ENCODE measurements around the gene ASB2. TPM values are rescaled to one million over a fixed set of nuclear protein-coding genes. Genes with fewer than 3 reads are reported as not detected.

The ASB2 gene
- polyA plus RNA-seq, 1 of the 3 experiments (the other 2 are of a cell fraction): 0.15 TPM

GRCh38 chr14:93884950-93885349 is 91.4 kb downstream of the ASB2 start:
- H3K9me3 ChIP-seq: no peaks in the 10 kb centered on the region
- H3K4me3 ChIP-seq (ENCODE audit: low read depth in 2 of 2, low read length in 1 of 2): no peak overlapping the region
- H3K9ac ChIP-seq: no peak overlapping the region
- no peak for DNase-seq
- H2AFZ ChIP-seq (ENCODE audit: low read depth): no peak overlapping the region
- no peaks in the 10 kb centered on the region for H3K27me3 ChIP-seq (ENCODE audit: insufficient read depth)
- H3K4me1 ChIP-seq (ENCODE audit: control insufficient read depth in 1 of 2, insufficient read depth in 2 of 2, low read depth in 1 of 2, low read length in 1 of 2): peaks cover 0 to 5% of the 10 kb centered on the region in 2 experiments; a peak in 1 of 4 replicates
- 29% methylated on average over 1 of the region's 1 CpG for WGBS (ENCODE audit: low lambda C conversion rate)
- ChIA-PET CTCF (no interaction called here), POLR2A (no interaction called here)
- H3K4me2 ChIP-seq: no peak overlapping the region
- TF ChIP-seq RFX5 (IDR thresholded peaks at IDR 0.05; ENCODE audit: low read length) (no peak), USF2 (IDR thresholded peaks at IDR 0.05; ENCODE audit: borderline replicate concordance, low read depth, low read length) (no peak), JUND (IDR thresholded peaks at IDR 0.05) (no peak), CHD2 (IDR thresholded peaks at IDR 0.05; ENCODE audit: low read length, partially characterized antibody) (no peak), RAD21 (IDR thresholded peaks at IDR 0.05; ENCODE audit: low read length) (no peak)
- H3F3A ChIP-seq (replicated peaks; ENCODE audit: insufficient read depth): no peaks in the 10 kb centered on the region
- H4K20me1 ChIP-seq (ENCODE audit: insufficient read depth): no peaks in the 10 kb centered on the region
- H3K9me2 ChIP-seq: no peaks in the 10 kb centered on the region
- H3K27ac ChIP-seq (ENCODE audit: low read depth in 2 of 2, low read length in 1 of 2): no peak overlapping the region
- no peaks in the 10 kb centered on the region for H3K79me2 ChIP-seq (ENCODE audit: insufficient read depth)
- H3K36me3 ChIP-seq (replicated peaks in 1 of 2; ENCODE audit: control insufficient read depth in 1 of 2, insufficient read depth in 2 of 2, low read length in 1 of 2): no peaks in the 10 kb centered on the region

Small RNA genes within 50 kb of the gene (small RNA-seq; reads per million reads assigned to genes)
- gene MIR4506: 0 reads per million in 7 experiments

Other genes starting within 250 kb of the ASB2 start
- gene PRIMA1, start 188.1 kb downstream of the ASB2 start, polyA plus RNA-seq (2012; rRNA removed): 0.18 and 0.24 TPM in 2 replicates
- gene FAM181A, start 49.2 kb downstream of the ASB2 start, polyA plus RNA-seq (2012; rRNA removed): not detected in 2 replicates
- not detected in 2 replicates for gene CCDC197, start 20.7 kb upstream of the ASB2 start, polyA plus RNA-seq (2012; rRNA removed)
- gene OTUB2, start 49.8 kb upstream of the ASB2 start, polyA plus RNA-seq (2012; rRNA removed): 1.3 and 1.4 TPM in 2 replicates
- gene DDX24, start 104.6 kb upstream of the ASB2 start, polyA plus RNA-seq (2012; rRNA removed): 108 and 148 TPM in 2 replicates
- 35.3 and 41.1 TPM in 2 replicates for gene IFI27L1, start 104.7 kb upstream of the ASB2 start, polyA plus RNA-seq (2012; rRNA removed)
- gene IFI27, start 134.2 kb upstream of the ASB2 start, polyA plus RNA-seq (2012; rRNA removed): 1.2 and 2.4 TPM in 2 replicates
- gene IFI27L2, start 153.0 kb upstream of the ASB2 start, polyA plus RNA-seq (2012; rRNA removed): 200 and 208 TPM in 2 replicates
- gene PPP4R4, start 197.8 kb upstream of the ASB2 start, polyA plus RNA-seq (2012; rRNA removed): 2.5 and 3.5 TPM in 2 replicates

All from SK-N-SH (cell line).